SU-DHL-6 (cell line): ENCODE measurements around the gene RNF222.

Experiments used
- H2AFZ ChIP-seq: fragments of 200-600 bp; sonication (generic); 2 replicates; pipeline ENCODE4 v1.6.1; 2014; ENCODE audit warnings: low read depth, mild to moderate bottlenecking, moderate library complexity, mixed read lengths, antibody characterized with exemption, low read length; ENCODE audit not compliant: severe bottlenecking
- H3F3A ChIP-seq: fragments of 200-600 bp; shearing (Covaris generic); 2 replicates; pipeline ENCODE4 v1.6.0; 2016; ENCODE audit warnings: antibody characterized with exemption, mild to moderate bottlenecking; ENCODE audit not compliant: insufficient read depth
- H3K27ac ChIP-seq: fragments of 200-600 bp; sonication (generic); 2 replicates; pipeline ENCODE4 v1.5.1; 2016; ENCODE audit warnings: low read depth, mild to moderate bottlenecking, low read length, moderate library complexity, mixed read lengths
- H3K27me3 ChIP-seq: fragments of 200-600 bp; sonication (generic), shearing (Covaris generic); 2 replicates; pipeline ENCODE4 v1.6.0; 2014; ENCODE audit warnings: mild to moderate bottlenecking, low read length
- H3K36me3 ChIP-seq: fragments of 200-600 bp; sonication (generic); 2 replicates; pipeline ENCODE4 v1.6.1; 2014; ENCODE audit warnings: mild to moderate bottlenecking, low read length, mixed read lengths
- H3K4me2 ChIP-seq: fragments of 300-600, 200-600 bp; shearing (Covaris generic), sonication (generic); 2 replicates; pipeline ENCODE4 v1.6.0; 2014; ENCODE audit warnings: low read length, low read depth, mild to moderate bottlenecking; ENCODE audit not compliant: poor library complexity, severe bottlenecking
- H3K4me3 ChIP-seq: fragments of 200-600 bp; sonication (generic); 2 replicates; pipeline ENCODE4 v1.5.1; 2014; ENCODE audit warnings: antibody characterized with exemption, low read length, mild to moderate bottlenecking, mixed read lengths; ENCODE audit not compliant: insufficient read depth, poor library complexity, severe bottlenecking
- H3K79me2 ChIP-seq: fragments of 200-600 bp; sonication (generic); 2 replicates; pipeline ENCODE4 v1.6.1; 2014; ENCODE audit warnings: mild to moderate bottlenecking, low read length, moderate library complexity; ENCODE audit not compliant: insufficient read depth
- H3K9ac ChIP-seq: fragments of 200-600 bp; sonication (generic); 2 replicates; pipeline ENCODE4 v1.7.0; 2014; ENCODE audit warnings: mild to moderate bottlenecking, low read length
- H3K9me2 ChIP-seq: fragments of 200-600 bp; sonication (generic); replicated peaks from 2 replicates; pipeline ENCODE4 v1.6.1; 2014; ENCODE audit warnings: low read length; ENCODE audit not compliant: insufficient read depth
- H3K9me3 ChIP-seq: fragments of 200-600 bp; sonication (generic); 2 replicates; pipeline ENCODE4 v1.6.1; 2014; ENCODE audit warnings: low read length, mixed read lengths; ENCODE audit not compliant: insufficient read depth
- H4K20me1 ChIP-seq: fragments of 200-600 bp; sonication (generic); 2 replicates; pipeline ENCODE4 v1.6.1; 2014; ENCODE audit warnings: low read depth, mild to moderate bottlenecking, antibody characterized with exemption, low read length, moderate library complexity, mixed read lengths
- EZH2phosphoT487 ChIP-seq: fragments of 200-600 bp; sonication (generic), shearing (Covaris generic); conservative IDR thresholded peaks from 2 replicates; pipeline ENCODE4 v1.6.1; 2018; ENCODE audit warnings: mild to moderate bottlenecking, antibody characterized with exemption, low read length, moderate library complexity, mixed read lengths
- TF ChIP-seq, protein P1 (sequence below): fragments of 200-600 bp; sonication (generic); IDR thresholded peaks from one replicate; pipeline ENCODE4 v1.5.1; 2017; ENCODE audit warnings: antibody characterized with exemption, mild to moderate bottlenecking, low read length, moderate library complexity; ENCODE audit not compliant: insufficient read depth, poor library complexity, severe bottlenecking

The RNF222 gene

DNA sequence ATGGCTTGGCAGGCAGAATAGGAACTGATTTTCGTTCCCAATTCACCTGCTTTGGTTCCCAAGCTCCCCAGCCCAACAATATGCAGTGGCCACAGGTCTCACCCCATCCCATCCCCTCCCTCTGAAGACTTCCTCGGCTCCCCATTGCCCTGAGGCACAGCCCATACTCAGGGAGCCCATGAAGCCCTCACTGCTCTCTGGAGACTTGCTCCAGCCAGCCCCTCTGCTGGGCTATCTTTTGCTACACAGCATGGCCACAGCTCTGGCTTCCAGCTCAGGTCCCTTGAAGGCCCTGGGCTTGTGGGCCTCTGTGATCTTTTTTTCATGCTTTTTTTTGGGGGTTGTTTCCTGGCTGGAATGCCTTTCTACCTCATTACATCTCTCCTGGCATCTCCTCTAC, 8.5 kb upstream of the RNF222 start:
- H3K4me3 ChIP-seq, result no peak overlapping the region
- no peak overlapping the region for H3K4me2 ChIP-seq
- no peaks in the 10 kb centered on the region for H3F3A ChIP-seq
- no peaks in the 10 kb centered on the region for H3K9me3 ChIP-seq
- H3K27ac ChIP-seq, result no peak overlapping the region
- no peak overlapping the region for H3K9ac ChIP-seq
- H3K27me3 ChIP-seq, result no peaks in the 10 kb centered on the region
- no peaks in the 10 kb centered on the region for H4K20me1 ChIP-seq
- H3K9me2 ChIP-seq, result no peaks in the 10 kb centered on the region
- no peaks in the 10 kb centered on the region for H3K36me3 ChIP-seq
- no peaks in the 10 kb centered on the region for H3K79me2 ChIP-seq
- TF ChIP-seq, protein P1, sequence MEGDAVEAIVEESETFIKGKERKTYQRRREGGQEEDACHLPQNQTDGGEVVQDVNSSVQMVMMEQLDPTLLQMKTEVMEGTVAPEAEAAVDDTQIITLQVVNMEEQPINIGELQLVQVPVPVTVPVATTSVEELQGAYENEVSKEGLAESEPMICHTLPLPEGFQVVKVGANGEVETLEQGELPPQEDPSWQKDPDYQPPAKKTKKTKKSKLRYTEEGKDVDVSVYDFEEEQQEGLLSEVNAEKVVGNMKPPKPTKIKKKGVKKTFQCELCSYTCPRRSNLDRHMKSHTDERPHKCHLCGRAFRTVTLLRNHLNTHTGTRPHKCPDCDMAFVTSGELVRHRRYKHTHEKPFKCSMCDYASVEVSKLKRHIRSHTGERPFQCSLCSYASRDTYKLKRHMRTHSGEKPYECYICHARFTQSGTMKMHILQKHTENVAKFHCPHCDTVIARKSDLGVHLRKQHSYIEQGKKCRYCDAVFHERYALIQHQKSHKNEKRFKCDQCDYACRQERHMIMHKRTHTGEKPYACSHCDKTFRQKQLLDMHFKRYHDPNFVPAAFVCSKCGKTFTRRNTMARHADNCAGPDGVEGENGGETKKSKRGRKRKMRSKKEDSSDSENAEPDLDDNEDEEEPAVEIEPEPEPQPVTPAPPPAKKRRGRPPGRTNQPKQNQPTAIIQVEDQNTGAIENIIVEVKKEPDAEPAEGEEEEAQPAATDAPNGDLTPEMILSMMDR, result no peak
- no peak for TF ChIP-seq EZH2phosphoT487
- no peak overlapping the region for H2AFZ ChIP-seq

DNA sequence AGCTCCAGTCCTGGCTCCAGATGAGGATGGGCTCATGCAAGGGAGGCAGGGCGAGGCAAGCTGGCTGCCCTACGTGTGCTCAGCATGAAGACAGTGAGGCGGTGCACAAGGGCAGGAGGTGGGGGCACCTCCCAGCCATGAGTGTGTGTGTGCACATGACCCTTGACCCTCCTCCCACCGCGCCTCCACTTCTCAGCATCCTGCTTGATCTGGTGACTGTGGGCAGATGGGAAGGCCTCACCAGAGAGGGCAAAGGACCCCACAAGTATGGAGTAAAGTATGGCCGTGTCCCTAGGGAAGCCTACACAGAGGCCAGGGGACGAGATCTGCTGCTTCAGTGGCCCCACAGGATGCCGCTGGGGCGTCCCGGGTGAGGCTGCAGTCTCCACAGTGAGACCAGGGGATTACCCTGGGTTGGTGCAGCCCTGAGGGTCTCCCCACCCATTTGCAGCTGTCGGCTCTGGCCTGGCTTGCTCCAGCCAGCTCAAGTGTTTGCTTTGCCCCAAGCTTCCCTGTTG, 7.9 kb upstream of the RNF222 start:
- Histone ChIP-seq H3K9me2 (no peaks in the 10 kb centered on the region), H3K36me3 (no peaks in the 10 kb centered on the region), H3K79me2 (no peaks in the 10 kb centered on the region), H3K4me3 (no peak overlapping the region), H3K9me3 (no peaks in the 10 kb centered on the region), H3K27ac (no peak overlapping the region), H3F3A (no peaks in the 10 kb centered on the region), H3K4me2 (no peak overlapping the region), H3K27me3 (no peaks in the 10 kb centered on the region), H3K9ac (no peak overlapping the region), H4K20me1 (no peaks in the 10 kb centered on the region), H2AFZ (no peak overlapping the region)
- TF ChIP-seq, protein P1, result no peak
- TF ChIP-seq EZH2phosphoT487, result no peak

DNA sequence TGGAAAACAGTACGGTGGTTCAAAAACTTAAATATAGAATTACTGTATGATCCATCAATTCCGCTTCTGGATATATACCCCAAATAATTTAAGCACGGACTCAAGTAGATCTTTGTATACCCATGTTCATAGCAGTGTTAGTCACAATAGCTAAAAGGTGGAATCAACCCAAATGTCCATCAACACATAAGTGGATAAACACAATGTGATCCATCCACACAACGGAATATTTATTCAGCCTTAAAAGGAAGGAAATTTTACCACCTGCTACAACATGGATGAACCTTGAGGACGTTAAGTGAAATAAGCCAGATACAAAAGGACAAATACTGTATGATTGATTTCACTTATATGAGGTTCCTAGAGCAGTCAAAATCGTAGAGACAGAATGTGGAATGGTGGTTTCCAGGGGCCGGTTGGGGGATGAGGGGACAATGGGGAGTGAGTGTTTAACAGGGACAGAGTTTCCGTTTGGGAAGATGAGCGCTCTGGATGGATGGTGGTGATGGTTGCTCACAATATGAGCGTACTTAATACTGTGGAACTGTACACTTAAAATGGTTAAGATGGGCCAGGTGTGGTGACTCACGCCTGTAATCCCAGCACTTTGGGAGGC, 5.4 kb upstream of the RNF222 start:
- Histone ChIP-seq H3K4me2 (no peak overlapping the region), H3K9me2 (no peaks in the 10 kb centered on the region), H4K20me1 (no peaks in the 10 kb centered on the region), H3K9me3 (no peaks in the 10 kb centered on the region), H3F3A (no peaks in the 10 kb centered on the region), H3K36me3 (no peaks in the 10 kb centered on the region), H3K79me2 (no peaks in the 10 kb centered on the region), H3K4me3 (no peak overlapping the region), H3K27me3 (no peaks in the 10 kb centered on the region), H3K9ac (no peak overlapping the region), H2AFZ (no peak overlapping the region), H3K27ac (no peak overlapping the region)
- TF ChIP-seq, protein P1, result no peak
- no peak for TF ChIP-seq EZH2phosphoT487
